COLO668 (cell line): ENCODE results near the gene IGF2BP1.
A peak's percentile ranks its signal among the peaks of the same experiment; 100 is the strongest.
"Not testable (repeated sequence)": the region's sequence is repeated elsewhere in the genome, so short reads cannot be mapped to it uniquely, and the experiment has no call there.

Experiments used
- DNase-seq: peaks from one replicate; lab custom pipeline; 2025; ENCODE audit not compliant: unreplicated experiment; lab: John Stamatoyannopoulos, UW

Gene IGF2BP1

GRCh38 chr17:49018116-49018612, 21.0 kb downstream of the IGF2BP1 start:
- no peak for DNase-seq

GRCh38 chr17:49018748-49019147, 21.6 kb downstream of the IGF2BP1 start:
- no peak for DNase-seq

- no peak for DNase-seq
Measured at GRCh38 chr17:49020609-49021008, 23.4 kb downstream of the IGF2BP1 start.

- DNase-seq, result no peak
Measured at GRCh38 chr17:49021095-49021767, 24.0 kb downstream of the IGF2BP1 start.

GRCh38 chr17:49021768-49022103, 24.6 kb downstream of the IGF2BP1 start:
- no peak for DNase-seq

- no peak for DNase-seq
Measured at GRCh38 chr17:49022391-49022941, 25.3 kb downstream of the IGF2BP1 start.

- DNase-seq, result no peak
Measured at GRCh38 chr17:49024523-49024922, 27.3 kb downstream of the IGF2BP1 start.

GRCh38 chr17:49026447-49026846, 29.3 kb downstream of the IGF2BP1 start:
- DNase-seq, result not testable (repeated sequence)

GRCh38 chr17:49028271-49028670, 31.1 kb downstream of the IGF2BP1 start:
- no peak for DNase-seq

- DNase-seq, result no peak
Measured at GRCh38 chr17:49029801-49030200, 32.6 kb downstream of the IGF2BP1 start.

- DNase-seq, result peak; percentile 17
Measured at GRCh38 chr17:49031965-49032928, 35.1 kb downstream of the IGF2BP1 start.

GRCh38 chr17:49035470-49036269, 38.5 kb downstream of the IGF2BP1 start:
- peak; percentile 21 for DNase-seq

GRCh38 chr17:49036270-49036626, 39.1 kb downstream of the IGF2BP1 start:
- DNase-seq, result no peak

GRCh38 chr17:49038138-49038537, 41.0 kb downstream of the IGF2BP1 start:
- no peak for DNase-seq

GRCh38 chr17:49038544-49038943, 41.4 kb downstream of the IGF2BP1 start:
- no peak for DNase-seq

GRCh38 chr17:49039518-49039917, 42.3 kb downstream of the IGF2BP1 start:
- DNase-seq, result not testable (repeated sequence)

- no peak for DNase-seq
Measured at GRCh38 chr17:49041527-49041926, 44.3 kb downstream of the IGF2BP1 start.

GRCh38 chr17:49045376-49045775, 48.2 kb downstream of the IGF2BP1 start:
- DNase-seq, result no peak

- DNase-seq, result no peak
Measured at GRCh38 chr17:49046912-49047311, 49.7 kb downstream of the IGF2BP1 start.

GRCh38 chr17:49049265-49049664, 52.1 kb downstream of the IGF2BP1 start:
- DNase-seq, result no peak

GRCh38 chr17:49050611-49051010, 53.4 kb downstream of the IGF2BP1 start:
- no peak for DNase-seq
